ENCODE results near the gene FBXW2. TPM values are rescaled to one million over a fixed set of nuclear protein-coding genes. Genes with fewer than 3 reads are reported as not detected.

FBXW2 gene
- total RNA-seq, 2 experiments from 2014 or later = 30.0 to 69.0 TPM

- CTCF ChIA-PET (ENCODE audit: unreplicated experiment) = no interaction called here
- no peaks in the 10 kb centered on the region for H3K9me2 ChIP-seq (ENCODE audit: insufficient read depth, low read length)
These were observed 45.9 kb upstream of the FBXW2 start for GRCh38 chr9:120839146-120839545.

GRCh38 chr9:120837921-120838320, 44.7 kb upstream of the FBXW2 start:
- no peak overlapping the region for H3K4me3 ChIP-seq (ENCODE audit: low read depth, low read length, poor library complexity, severe bottlenecking)
- no peak overlapping the region for H2AFZ ChIP-seq (ENCODE audit: low read length)
- DNase-seq (ENCODE audit: low spot score) = no peak
- no peak overlapping the region for H3K27ac ChIP-seq (ENCODE audit: low read depth, low read length, poor library complexity, severe bottlenecking)
- peaks cover 39% of the 10 kb centered on the region; the same call in 1 of the 2 replicates for H3K79me2 ChIP-seq (ENCODE audit: insufficient read depth, low read depth, low read length)
- H3K4me2 ChIP-seq (ENCODE audit: low read length) = no peak overlapping the region
- ChIA-PET POLR2A (interaction anchor here (0.5 to 1.1 kb wide), 2 partner anchors 11 to 37 kb away, joined by 3 to 4 read pairs; no protein-coding TSS in a partner anchor), CTCF (ENCODE audit: unreplicated experiment) (no interaction called here)
- H3K9me2 ChIP-seq (ENCODE audit: insufficient read depth, low read length) = no peaks in the 10 kb centered on the region
- TF ChIP-seq EZH2phosphoT487 (IDR thresholded peaks at IDR 0.05; ENCODE audit: borderline replicate concordance, low read depth, low read length) (no peak), CTCF (conservative IDR thresholded peaks at IDR 0.05; ENCODE audit: low read length) (no peak)
- peaks cover 18% of the 10 kb centered on the region for H3K4me1 ChIP-seq (ENCODE audit: insufficient read depth, low read length, poor library complexity, severe bottlenecking)
- intact Hi-C loops (cut with micrococcal nuclease; ENCODE audit: unreplicated experiment) = no loop called here
- H3K36me3 ChIP-seq (ENCODE audit: insufficient read depth, low read length) = peaks cover 56% of the 10 kb centered on the region
- no peaks in the 10 kb centered on the region for H3K9me3 ChIP-seq (ENCODE audit: low read length)
- BruUV-seq (replicated peaks) = no TSS peak
- no peaks in the 10 kb centered on the region for H4K20me1 ChIP-seq (ENCODE audit: insufficient read depth, low read length)

More at GRCh38 chr9:120839146-120839545, 45.9 kb upstream of the FBXW2 start:
- no TSS peak for BruUV-seq (replicated peaks)
- Histone ChIP-seq H3K79me2 (ENCODE audit: insufficient read depth, low read depth, low read length) (peaks cover 51% of the 10 kb centered on the region; the same call in 1 of the 2 replicates), H3K4me3 (ENCODE audit: low read depth, low read length, poor library complexity, severe bottlenecking) (no peak overlapping the region), H3K27ac (ENCODE audit: low read depth, low read length, poor library complexity, severe bottlenecking) (no peak overlapping the region), H3K4me2 (ENCODE audit: low read length) (no peak overlapping the region), H3K4me1 (ENCODE audit: insufficient read depth, low read length, poor library complexity, severe bottlenecking) (peaks cover 29% of the 10 kb centered on the region), H3K36me3 (ENCODE audit: insufficient read depth, low read length) (peaks cover 50% of the 10 kb centered on the region), H3K9me3 (ENCODE audit: low read length) (no peaks in the 10 kb centered on the region), H2AFZ (ENCODE audit: low read length) (no peak overlapping the region), H4K20me1 (ENCODE audit: insufficient read depth, low read length) (no peaks in the 10 kb centered on the region)
- DNase-seq (ENCODE audit: low spot score) = no peak
- TF ChIP-seq CTCF (conservative IDR thresholded peaks at IDR 0.05; ENCODE audit: low read length) = no peak
- TF ChIP-seq EZH2phosphoT487 (IDR thresholded peaks at IDR 0.05; ENCODE audit: borderline replicate concordance, low read depth, low read length) = no peak
- POLR2A ChIA-PET = interaction anchor here (0.7 kb wide), 1 partner anchor 11 kb away, joined by 5 read pairs; no protein-coding TSS in a partner anchor
- intact Hi-C loops (cut with micrococcal nuclease; ENCODE audit: unreplicated experiment) = no loop called here

GRCh38 chr9:120833325-120833724, 40.1 kb upstream of the FBXW2 start:
- Histone ChIP-seq H3K4me1 (ENCODE audit: insufficient read depth, low read length, poor library complexity, severe bottlenecking) (no peaks in the 10 kb centered on the region), H3K27ac (ENCODE audit: low read depth, low read length, poor library complexity, severe bottlenecking) (no peak overlapping the region), H3K9me2 (ENCODE audit: insufficient read depth, low read length) (no peaks in the 10 kb centered on the region), H3K4me2 (ENCODE audit: low read length) (no peak overlapping the region), H3K4me3 (ENCODE audit: low read depth, low read length, poor library complexity, severe bottlenecking) (no peak overlapping the region), H3K79me2 (ENCODE audit: insufficient read depth, low read depth, low read length) (peaks cover 9% of the 10 kb centered on the region; the same call in 1 of the 2 replicates), H2AFZ (ENCODE audit: low read length) (no peak overlapping the region), H4K20me1 (ENCODE audit: insufficient read depth, low read length) (no peaks in the 10 kb centered on the region), H3K36me3 (ENCODE audit: insufficient read depth, low read length) (peaks cover 81% of the 10 kb centered on the region), H3K9me3 (ENCODE audit: low read length) (no peaks in the 10 kb centered on the region)
- POLR2A ChIA-PET = interaction anchor here (1.1 to 1.4 kb wide), 2 partner anchors 66 to 408 kb away, joined by 3 to 4 read pairs; no protein-coding TSS in a partner anchor
- DNase-seq (ENCODE audit: low spot score) = no peak
- CTCF ChIA-PET (ENCODE audit: unreplicated experiment) = interaction anchor here (0.6 kb wide), 1 partner anchor 70 kb away, joined by 3 read pairs; no protein-coding TSS in a partner anchor
- no TSS peak for BruUV-seq (replicated peaks)
- TF ChIP-seq EZH2phosphoT487 (IDR thresholded peaks at IDR 0.05; ENCODE audit: borderline replicate concordance, low read depth, low read length) (no peak), CTCF (conservative IDR thresholded peaks at IDR 0.05; ENCODE audit: low read length) (no peak)
- intact Hi-C loops (cut with micrococcal nuclease; ENCODE audit: unreplicated experiment) = no loop called here
